GM15510 (cell line): ENCODE results near the gene BZW2.

Experiments used
- POLR2A ChIP-seq: IDR thresholded peaks from 3 replicates; pipeline ENCODE4 v1.6.1; 2011; ENCODE audit warnings: borderline replicate concordance; ENCODE audit not compliant: insufficient read length; ENCODE audit errors: extremely low read depth

The BZW2 gene

DNA sequence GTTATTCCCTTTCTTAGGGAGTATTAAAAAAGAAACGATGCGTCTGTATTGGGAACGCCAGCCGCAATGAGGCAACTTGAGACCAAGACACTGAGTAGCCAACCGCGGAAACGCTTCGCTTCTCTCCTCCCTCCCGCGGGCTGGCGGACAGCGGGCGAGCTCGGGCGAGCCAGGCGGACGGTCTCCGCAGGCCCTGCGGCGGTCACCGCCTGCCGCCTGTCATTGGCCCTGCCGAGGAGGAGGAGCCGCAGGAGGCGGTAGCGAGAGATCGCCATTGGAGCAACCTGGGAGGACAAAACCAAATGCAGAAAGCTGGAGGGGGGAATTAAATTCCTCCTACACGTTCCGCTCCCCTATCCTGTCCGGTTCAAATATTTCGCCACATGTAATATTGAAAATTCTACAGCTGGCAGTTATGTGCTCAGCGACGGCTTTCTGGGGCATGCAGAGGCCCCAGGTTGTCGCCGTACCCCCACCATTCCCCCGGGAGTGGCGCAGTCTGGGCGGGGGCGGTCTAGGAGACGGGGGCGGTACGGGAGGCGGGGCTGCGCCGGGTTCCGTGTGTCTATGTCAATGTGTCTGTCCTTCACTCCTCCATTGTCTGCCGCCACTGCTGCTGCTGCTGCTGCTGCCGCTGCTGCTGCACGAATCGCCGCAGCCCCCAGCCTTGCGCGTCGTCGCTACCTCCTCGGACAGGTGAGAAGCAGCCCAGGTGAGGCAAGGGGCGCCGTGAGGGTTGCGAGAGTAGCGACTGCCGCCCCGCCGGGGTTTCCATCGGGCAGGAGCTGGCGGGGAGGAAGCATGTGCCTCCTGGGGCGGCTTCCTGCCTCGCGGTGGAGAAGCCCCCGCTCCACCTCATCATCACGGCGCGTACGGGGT lies at the start of gene BZW2, which contains the start of gene ANKMY2:
Gene BZW2 (plus strand): TSS at position 589 of the 879 bp plus-strand sequence. CDS start 19,263 bp downstream, outside the sequence.
Gene ANKMY2 (minus strand): TSS at position 162 of the 879 bp plus-strand sequence. CDS start 181 bp downstream, outside the sequence.
- peak; percentile 63 for TF ChIP-seq POLR2A

DNA sequence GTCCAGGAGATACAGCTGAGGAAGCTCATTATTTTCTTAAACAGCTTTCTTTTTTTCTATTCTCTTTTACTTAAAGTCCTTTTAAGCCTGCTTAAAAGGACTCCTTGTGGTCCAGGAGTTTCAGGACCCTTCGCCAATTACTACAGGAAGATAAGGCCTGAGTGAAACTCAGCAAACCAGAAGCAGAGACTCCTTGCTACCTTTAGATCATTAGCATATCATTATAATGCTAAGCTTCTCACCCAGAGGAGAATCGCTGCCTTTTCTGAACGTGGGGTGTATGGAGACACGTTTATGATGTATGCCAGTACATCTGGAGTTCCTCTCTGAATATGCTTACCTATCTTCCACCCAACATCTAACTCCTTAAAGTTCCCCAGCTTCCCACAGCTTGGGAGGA lies 48.0 kb upstream of the BZW2 start:
- no peak for TF ChIP-seq POLR2A

DNA sequence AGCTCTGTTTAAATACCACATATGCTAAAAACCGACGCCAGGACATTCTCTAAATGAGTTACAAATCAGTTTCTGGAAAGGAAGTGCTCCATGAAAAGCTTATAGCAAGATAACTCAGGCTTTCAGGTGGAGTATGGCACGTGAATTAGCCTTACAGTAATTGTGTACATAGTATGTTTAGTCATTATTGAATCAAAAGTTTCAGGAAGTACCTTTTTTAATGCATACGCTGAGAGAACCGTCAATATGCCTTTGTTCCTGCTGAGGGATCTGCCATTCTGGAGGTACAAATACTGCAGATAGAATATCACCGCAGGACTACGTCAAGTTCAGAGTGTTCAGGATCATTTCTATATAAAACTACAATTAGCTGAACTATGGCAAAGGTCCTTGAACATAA lies 46.1 kb upstream of the BZW2 start:
- TF ChIP-seq POLR2A: no peak

DNA sequence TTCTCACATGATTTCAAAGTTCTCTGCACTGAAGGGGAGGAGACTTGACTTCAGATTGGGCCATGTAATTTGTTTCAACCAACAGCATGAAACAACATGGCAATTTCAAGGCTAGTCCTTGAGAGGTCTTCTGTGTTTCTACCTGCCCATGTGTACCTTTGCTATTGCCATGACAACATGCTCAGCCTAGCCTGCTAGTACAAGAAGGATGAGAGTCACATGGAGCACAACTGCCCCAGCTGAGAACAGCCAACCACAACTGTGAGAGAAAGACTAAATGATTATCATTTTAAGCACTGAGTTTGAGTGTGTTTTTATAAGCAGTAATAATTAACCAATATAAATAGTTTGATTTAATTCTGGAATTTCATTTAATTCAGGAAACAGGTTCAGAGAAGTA lies 42.3 kb upstream of the BZW2 start:
- no peak for TF ChIP-seq POLR2A

DNA sequence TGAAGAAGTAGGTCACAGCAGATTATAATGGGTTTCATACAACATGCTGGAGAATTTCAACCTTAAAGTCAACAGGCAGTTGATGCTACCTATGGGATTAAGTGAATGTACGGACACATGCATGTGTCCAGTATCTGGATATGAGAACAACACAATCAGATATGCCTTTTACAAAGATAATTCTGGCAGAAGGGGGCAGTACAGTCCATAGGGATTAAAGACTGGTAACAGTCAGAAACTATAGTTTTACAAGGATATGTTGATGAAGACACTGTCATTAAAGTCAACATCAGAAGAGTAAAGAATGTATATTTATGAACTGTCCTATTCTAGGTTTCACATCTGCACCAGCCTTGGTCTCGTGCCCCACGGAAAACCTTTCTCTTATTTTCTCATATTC lies 41.9 kb upstream of the BZW2 start:
- no peak for TF ChIP-seq POLR2A

DNA sequence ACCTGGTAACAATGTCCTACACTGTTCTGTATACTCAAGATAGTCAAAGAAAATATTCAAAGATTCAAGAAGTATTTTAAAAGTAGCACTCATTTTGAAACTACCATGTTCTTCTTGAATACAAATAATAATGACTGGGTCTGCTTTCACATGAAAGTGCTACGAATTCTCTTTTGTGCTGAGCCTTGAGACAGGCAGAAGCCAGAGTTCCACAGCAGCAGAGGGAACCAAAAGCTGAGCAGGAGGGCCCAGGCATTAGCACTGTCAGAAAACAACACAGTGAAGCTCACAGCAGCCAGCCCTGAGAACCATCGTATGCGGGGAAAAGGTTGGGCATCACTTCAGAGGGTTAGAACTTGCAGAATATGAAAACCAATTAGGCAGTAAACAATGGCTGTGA lies 39.3 kb upstream of the BZW2 start:
- TF ChIP-seq POLR2A: no peak

DNA sequence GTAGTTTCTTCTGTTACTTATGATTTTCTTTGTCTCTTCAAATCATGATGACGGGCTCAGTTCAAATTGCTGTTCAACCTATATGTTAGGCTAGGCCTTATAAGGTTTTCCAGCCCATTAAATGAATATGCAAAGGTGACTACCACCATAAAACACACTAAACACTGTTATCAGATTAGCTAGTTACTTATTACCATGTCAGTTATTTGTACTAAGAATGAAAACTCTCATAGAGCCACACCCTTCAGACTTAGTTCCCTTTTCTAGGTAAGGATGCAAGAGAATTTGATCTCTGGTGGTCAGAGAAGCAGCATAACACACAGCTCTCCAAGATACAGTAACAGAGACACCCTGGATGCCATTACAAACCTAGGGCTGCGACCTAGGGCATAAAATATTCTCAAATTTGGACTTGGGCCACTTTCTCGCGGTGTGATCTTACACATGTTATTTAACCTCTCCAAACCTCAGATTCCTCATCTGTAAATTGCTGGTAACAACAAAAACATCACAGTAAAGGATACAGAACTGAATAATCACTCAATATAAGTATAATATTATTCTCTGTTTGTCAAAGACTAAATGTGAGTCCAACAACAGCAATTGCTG lies 36.0 kb upstream of the BZW2 start:
- no peak for TF ChIP-seq POLR2A

DNA sequence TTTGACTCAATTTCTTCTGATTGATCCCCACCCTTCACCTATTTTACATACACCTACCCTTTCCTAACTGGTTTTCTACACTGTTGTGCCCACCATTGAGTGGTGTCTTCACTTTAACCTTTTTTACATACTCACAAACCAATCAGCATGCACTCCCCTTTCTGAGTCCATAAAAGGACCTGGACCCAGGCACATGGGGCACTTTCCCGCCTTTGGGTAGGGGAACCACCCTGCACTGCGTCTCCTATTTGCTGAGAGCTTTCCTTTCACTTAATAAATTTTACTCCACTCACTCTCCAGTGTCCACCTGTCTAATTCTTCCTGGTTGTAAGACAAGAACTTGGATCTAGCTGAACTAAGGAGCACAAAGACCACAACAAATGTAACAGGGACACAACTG lies 34.3 kb upstream of the BZW2 start:
- TF ChIP-seq POLR2A: no peak

DNA sequence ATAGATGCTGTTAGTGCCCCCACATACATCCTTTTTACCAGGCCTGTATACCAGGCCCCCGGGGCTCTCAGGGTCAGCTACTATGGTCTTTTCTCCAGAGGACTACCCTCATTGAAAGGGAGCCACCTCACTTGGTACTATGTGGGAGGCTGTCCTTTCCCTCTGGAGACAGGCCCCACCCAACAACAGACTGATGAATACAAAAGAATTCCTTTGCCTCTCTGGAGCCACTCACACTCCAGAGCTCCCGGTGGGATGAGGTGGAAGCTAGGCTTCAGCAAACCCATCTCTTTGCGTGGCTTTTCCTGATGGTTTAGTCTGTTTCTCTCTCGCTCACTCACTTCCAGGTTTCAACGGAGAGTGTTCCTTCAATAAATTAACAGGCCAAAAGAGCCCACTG lies 30.8 kb upstream of the BZW2 start:
- no peak for TF ChIP-seq POLR2A

DNA sequence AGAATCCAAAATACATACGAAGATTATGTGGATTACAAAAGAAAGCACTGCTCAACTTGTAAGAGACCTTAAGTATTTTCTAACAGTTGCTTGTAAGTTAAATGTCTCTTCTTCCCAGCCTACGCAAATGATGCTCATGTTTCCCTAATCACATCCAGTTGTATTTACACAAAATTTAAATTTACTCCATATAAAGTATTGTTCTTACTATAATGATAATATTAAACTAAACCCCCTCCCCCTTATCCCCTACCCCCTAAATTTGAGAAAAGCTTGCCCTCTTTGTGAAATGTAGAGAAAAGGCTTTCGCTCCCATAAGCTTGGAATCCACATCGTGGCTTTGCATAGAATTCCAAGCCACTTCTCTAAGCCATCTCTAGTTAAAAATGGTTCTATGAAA lies 29.9 kb upstream of the BZW2 start:
- TF ChIP-seq POLR2A: no peak

DNA sequence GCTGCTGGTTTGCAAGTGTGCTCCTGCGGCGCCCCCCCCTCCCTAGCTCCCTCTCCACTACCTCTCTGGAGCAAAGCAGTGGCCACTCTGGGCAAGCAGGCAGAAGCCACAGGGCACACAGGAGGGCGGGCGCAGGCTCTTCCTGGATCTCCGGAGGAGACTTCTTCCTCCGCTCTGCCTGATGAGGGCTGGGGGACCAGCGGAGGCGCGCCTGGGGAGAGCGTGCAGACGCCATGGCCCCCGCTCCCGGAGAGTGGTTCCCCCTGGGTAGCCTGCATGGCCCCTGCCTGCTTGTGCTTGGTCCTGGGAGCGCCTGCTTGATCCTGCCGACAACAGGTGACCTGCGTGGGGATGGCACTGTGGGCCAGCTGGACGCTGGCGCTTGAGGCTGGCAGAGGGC lies 29.4 kb upstream of the BZW2 start:
- no peak for TF ChIP-seq POLR2A

DNA sequence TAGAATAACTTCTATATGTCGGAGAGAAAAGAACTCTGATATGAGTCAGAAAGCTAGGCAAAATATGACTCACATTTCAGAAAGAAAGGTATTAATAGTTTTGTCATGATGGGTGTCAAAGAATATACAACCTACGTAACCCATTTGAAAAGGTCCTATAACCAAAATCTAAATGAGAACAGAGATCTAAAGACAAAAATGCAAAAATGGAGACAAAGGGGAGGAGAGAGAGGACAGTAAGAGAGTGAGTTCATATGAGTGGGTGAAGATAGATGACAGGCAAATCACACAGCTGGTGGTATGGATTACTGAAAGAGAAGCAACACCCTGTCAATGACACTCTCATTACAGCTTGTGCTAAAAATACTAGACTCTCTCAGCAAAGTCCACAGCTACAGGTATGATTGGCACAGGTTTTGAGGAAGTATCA lies 26.0 kb upstream of the BZW2 start:
- TF ChIP-seq POLR2A: no peak

DNA sequence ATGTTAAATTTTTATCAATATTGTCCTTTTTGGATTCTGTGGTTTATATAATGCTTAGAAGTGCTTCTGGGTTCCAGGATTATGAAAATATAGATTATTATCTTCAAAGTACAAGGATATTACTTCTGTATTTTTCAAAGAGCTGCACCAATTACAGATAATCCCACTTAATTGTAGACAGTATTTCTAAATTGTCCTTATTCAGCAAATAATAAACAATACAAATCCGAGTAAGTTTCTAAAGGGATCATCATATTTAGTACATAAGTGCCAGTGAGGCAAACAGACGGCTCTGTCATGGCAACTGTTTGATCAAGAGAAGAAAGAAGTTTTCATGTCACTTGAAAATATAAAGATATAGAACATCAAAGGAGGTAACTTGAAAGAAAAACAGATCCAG lies 19.6 kb upstream of the BZW2 start:
- TF ChIP-seq POLR2A: no peak

DNA sequence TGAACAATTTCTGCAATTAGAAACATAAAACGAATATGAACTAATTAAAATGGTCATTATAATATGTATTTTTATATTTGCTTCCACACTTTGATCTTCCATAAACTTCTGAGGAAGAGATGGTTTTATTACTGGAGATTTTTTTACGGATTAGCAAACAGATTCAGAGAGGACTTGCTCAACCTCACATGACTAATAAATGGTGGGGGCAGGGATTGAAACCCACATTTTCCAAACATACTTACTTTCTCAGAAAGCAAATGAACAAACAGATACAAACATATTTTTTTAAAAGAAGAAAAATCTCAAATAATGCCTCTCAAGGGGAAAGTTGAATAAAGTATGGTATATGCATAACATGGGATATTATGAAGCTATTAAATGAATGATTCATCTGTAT lies 18.7 kb upstream of the BZW2 start:
- TF ChIP-seq POLR2A: no peak

DNA sequence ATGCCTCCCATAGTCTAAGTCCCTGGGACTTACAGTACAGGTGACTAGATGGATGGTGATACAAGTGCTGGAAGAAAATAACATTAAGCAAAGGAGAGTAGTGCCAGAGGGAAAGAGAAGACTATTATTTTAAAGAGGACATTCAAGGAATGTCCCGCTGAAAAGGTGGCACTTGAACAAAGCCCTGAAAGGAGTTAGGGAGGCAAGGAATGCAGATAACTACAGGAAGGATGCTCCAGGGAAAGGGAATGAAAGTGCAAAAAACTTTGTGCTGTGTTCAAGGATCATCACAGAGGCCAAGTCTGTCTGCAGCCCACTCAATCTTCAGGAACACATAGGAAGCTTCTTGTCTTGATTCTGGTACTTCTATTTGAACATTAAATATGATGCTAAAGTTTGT lies 15.3 kb upstream of the BZW2 start:
- TF ChIP-seq POLR2A: no peak

DNA sequence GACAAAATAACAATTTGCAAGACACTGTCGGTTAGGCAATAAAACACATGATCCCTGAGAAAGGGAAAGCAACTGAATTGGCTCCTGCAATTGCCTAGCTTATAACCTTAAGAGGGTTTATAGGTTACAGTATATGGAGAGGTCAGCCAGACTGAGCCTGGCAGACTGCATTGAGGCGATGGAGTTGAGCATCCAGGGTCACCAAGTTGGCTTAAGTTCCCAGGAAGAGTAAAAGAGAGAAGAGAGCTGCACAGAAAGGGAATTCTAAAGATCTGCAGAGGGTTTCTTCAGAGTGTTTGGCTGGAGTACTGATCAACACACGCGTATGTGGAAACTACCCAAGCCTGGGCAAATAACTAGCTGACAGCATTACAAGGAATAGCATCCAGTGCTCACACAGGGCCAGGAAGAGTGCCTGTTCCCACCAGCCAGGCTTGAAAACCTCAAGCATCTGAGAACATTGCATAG lies 11.7 kb upstream of the BZW2 start:
- TF ChIP-seq POLR2A: no peak
